GM21786 (cell line): ENCODE results near the gene TAGLN.
A peak's percentile ranks its signal among the peaks of the same experiment; 100 is the strongest.

ENCODE experiments used
- ATAC-seq: cut with Tn5 transposase; IDR thresholded peaks from one replicate; pipeline ENCODE4 v1.9.1; 2021; ENCODE audit not compliant: unreplicated experiment

TAGLN gene

DNA sequence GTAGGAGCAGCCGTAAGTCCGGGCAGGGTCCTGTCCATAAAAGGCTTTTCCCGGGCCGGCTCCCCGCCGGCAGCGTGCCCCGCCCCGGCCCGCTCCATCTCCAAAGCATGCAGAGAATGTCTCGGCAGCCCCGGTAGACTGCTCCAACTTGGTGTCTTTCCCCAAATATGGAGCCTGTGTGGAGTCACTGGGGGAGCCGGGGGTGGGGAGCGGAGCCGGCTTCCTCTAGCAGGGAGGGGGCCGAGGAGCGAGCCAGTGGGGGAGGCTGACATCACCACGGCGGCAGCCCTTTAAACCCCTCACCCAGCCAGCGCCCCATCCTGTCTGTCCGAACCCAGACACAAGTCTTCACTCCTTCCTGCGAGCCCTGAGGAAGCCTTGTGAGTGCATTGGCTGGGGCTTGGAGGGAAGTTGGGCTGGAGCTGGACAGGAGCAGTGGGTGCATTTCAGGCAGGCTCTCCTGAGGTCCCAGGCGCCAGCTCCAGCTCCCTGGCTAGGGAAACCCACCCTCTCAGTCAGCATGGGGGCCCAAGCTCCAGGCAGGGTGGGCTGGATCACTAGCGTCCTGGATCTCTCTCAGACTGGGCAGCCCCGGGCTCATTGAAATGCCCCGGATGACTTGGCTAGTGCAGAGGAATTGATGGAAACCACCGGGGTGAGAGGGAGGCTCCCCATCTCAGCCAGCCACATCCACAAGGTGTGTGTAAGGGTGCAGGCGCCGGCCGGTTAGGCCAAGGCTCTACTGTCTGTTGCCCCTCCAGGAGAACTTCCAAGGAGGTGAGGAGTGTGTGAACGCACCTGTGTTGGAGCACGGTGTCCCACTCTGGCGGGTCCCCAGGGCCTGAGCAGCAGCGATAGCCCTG lies at the start of gene TAGLN:
Gene TAGLN (plus strand): TSS at position 318 of the 863 bp plus-strand sequence. CDS start 3,644 bp downstream, outside the sequence.
- no peak for ATAC-seq

DNA sequence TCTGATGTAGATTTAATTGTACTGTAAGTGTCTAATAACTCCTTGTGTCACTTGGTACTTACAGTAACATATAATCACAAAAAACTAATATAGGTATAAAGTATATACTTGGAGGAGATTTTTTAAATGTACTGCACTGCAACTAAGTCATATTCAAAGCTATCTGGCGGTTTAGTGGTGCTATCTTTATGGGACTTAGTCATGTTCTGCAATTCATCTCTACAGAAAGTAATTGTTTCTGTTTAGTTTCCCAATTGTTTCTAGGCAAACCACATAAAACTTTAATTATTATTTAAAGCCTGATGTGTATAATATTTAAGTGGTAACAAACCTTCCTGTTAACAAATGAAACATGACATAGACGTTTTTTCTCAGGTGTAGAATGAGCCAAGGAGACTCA lies 47.1 kb upstream of the TAGLN start:
- ATAC-seq, result no peak

- ATAC-seq, result no peak
Measured at GRCh38 chr11:117154468-117154867, 44.7 kb upstream of the TAGLN start.

- ATAC-seq, result no peak
Measured at GRCh38 chr11:117157507-117157906, 41.7 kb upstream of the TAGLN start.

DNA sequence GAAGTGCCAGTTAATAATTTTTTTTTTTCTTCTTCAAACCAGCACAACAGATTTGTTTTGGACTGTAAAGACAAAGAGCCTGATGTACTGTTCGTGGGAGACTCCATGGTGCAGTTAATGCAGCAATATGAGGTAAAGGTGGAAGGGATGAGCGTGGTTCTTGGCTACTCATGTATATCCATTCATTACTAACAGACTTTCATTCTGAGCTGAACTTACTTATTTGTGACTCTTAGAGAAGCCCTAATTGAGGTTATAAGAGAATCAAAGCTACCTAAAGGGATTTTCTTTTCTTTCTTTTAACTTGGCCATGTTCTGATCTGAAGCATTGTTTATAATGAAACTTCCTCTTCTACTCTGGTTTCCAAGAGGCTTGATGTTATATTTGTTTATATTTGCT lies 39.3 kb upstream of the TAGLN start:
- ATAC-seq, result no peak

- ATAC-seq, result peak; percentile 47
Measured at GRCh38 chr11:117160826-117161225, 38.3 kb upstream of the TAGLN start.

- no peak for ATAC-seq
Measured at GRCh38 chr11:117166491-117166890, 32.7 kb upstream of the TAGLN start.

DNA sequence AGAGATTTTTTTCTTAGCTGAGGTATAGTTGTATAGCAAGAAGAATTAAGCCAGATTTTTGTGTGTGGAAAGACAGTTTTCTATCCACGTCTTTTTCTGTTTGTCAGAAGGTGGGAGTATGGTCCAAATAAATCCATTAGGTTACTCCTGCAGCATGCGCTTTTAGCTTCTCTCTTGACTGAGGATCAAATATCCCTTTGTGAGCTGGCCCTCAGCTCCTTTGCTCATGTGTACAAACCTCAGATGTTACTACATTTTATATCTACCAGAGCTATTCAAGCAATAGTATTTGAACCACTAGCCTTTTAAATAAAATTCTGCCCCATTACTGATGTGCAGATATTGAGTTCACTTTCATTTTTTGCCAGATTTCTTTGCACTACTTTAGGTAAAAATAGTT lies 29.4 kb upstream of the TAGLN start:
- ATAC-seq, result no peak

DNA sequence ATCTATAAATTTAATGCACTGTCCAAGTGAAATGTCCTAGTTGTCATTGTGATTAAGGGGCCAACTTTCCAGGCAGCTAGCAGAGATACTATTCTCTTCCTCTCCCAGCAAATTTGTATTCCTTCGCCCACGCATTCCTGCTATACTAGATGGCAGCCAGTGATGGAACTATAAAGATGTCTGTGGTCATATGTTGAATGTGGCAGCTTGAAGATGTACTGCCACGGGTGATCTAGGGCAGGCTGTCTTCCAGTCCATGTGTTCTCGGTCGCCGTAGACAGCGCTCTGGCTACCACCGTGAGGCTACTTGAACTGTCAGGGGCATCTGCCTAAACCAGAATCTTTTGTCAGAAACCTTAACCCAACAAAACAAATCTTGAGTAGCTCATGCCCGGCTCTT lies 29.0 kb upstream of the TAGLN start:
- no peak for ATAC-seq

- no peak for ATAC-seq
Measured at GRCh38 chr11:117171007-117171403, 28.2 kb upstream of the TAGLN start.

DNA sequence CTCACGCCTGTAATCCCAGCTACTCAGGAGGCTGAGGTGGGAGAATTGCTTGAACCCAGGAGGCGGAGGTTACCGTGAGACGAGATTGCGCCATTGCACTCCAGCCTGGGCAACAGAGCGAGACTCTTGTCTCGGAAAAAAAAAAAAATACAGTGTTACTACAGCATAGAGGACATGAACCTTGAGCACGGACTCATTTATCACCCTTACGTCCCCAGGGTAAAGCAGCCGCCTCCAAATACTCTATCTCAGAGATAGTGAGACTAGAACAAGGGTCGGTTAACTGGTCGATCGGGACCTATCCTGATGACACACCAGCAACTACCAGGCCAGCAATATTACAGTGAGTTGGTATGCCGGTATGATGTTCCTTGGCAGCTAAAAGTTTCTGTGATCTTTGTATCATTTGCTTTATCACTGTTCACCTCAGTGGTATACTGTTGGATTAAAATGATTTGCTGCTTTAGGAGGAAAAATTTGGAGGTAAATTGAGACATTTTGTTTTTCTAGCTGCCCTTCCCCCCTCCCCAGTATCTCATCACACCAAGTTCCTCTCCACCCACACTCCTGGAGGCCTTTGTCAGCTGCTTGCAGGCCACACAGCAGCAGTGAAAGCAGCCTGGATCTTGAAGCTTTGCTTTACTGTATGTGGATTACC lies 27.6 kb upstream of the TAGLN start:
- ATAC-seq, result no peak

- ATAC-seq, result no peak
Measured at GRCh38 chr11:117172724-117173421, 26.3 kb upstream of the TAGLN start.

DNA sequence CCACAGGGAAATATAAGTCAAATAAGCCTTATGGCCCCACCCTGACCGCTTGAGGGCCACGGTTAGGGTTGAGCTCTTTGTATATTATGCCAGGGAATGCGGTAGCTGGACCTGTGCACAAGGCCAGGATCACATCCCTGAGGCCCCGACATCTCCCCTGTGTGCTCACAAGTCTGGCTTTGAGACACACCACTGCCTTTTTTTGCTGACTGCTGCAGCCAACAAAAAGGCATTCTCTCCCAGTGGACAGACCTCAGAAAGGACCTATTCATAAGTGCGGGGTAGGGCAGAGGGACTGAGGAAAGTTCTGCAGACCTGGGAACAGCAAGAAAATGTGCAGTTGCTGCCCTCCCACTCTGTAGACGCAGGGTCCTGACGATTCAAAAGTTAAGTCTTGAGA lies 24.1 kb upstream of the TAGLN start:
- no peak for ATAC-seq

DNA sequence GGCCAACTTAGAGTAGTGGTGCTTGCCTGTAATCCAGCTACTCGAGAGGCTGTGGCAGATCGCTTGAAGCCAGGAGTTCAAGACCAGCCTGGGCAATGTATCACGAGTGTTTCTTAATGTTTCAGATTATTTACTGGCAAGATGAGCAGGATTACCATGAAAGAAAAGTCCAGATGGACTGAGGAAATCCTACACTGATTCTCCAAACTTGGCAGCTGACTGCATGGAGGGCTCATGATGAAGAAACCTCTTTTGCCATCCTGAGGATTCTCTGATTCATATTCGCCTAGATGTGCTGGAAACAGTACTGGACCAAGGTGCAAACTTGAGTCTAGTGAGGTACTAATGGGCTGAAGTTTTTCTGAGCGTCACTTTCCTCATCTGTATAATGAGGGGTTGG lies 23.4 kb upstream of the TAGLN start:
- ATAC-seq, result no peak

DNA sequence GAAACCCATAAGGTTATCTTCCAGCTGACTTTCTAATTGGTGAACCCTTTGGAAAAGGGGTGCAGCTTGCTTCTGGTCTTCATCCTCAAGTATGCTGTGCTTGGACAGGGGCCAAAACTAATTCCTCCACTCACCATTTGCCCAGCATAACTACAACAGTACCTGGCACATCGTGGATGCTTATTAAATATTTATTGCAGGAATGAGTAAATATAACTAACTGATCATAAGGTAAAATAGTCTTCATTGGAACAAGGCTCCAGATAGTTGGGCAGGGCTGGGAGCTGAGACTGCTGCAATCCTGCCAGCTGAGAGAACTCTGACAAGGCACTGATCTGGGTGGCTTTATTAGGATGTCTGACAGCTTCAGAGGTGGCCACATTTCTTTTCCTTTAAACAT lies 23.0 kb upstream of the TAGLN start:
- no peak for ATAC-seq

DNA sequence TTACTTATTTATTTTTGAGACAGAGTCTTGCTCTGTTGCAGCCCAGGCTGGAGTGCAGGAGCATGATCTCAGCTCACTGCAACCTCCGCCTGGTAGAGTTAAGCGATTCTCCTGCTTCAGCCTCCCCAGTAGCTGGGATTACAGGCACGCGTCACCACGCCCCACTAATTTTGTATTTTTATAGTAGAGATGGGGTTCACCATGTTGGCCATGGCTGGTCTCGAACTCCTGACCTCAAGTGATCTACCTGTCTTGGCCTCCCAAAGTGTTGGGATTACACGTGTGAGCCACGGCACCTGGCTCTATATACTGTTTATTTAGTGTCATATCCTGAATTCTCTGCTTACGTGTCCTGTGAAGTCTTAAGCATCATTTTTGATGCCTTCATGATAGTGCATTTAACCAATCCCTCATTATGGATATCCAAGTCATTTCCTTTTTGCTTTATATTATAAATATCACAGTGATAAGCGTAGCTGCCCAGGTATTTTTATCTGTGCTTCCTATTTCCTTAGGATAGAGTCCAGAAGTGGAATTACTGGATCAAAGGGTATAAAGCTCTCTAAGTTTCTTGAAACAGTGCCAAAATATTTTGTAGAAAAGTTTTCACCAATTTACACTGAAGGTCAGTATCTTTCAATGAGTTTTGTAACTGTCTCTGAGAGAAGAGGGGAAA lies 21.5 kb upstream of the TAGLN start:
- ATAC-seq, result no peak

DNA sequence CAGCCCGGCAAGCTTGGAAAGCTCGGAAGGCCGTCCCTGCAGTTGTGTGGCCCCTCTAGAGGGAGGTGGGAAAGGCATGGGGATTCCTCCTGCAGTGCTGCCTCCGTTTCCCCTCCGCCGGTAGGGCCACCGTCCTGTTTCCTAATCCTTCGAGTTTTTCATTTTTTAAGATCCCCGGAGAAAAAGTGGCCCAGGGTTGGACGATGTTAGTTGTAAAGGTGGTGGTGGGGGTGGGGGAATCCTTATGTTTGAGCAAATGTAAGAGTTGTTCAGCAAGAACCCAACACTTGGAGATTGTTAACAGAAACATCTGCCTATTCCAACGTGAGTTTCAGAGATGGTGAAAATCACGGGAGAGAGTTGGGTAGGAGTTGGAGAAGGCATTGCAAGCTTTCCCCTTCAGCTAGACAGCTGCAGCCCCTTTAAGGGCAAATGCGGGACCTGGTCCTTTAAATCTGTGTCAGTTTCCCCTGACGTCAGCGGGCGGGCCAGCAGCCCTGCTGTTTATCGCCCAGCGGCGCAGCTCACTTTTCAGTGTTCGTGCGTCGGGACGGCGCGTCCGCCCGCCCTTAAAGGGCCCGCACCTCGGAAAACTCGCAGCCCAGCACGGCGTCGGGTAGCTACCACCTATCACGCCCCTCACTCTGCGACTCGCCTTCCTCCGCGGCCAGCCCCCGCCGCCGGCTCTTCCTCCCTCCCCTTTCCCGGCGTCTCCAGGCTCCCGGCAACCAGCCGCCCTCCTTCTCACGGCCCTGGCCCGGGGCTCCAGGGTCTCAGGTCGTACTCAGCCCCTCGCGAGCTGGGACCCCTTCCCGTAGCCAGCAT lies 20.7 kb upstream of the TAGLN start, which contains the start of gene SIDT2:
Gene SIDT2 (plus strand): TSS at position 534 of the 825 bp plus-strand sequence. CDS start 521 bp downstream, outside the sequence.
- ATAC-seq, result peak; percentile 90

GRCh38 chr11:117179048-117179999 lies 19.8 kb upstream of the TAGLN start:
- ATAC-seq, result peak; percentile 13

DNA sequence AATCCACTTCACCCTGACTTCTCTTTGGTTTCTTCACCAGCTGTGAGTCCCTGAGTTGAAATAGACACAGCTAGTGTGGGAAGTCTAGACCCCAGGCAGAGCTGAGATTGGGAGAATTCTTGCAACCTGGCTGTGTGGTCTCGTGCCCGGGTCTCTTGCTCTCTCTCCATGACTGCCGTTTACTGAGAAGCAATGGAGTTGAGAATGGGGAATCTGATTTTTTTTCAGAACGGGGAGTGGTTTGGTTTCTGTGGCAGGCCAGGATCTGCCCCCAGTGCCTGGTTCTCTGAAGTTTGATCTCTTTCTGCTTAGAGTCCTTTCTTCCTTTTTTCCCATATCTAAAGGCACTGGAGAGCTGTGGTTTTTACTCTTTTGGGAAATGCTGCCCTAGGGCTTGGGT lies 19.1 kb upstream of the TAGLN start:
- ATAC-seq, result no peak
